ENCODE measurements around the gene HYOU1.

DNA sequence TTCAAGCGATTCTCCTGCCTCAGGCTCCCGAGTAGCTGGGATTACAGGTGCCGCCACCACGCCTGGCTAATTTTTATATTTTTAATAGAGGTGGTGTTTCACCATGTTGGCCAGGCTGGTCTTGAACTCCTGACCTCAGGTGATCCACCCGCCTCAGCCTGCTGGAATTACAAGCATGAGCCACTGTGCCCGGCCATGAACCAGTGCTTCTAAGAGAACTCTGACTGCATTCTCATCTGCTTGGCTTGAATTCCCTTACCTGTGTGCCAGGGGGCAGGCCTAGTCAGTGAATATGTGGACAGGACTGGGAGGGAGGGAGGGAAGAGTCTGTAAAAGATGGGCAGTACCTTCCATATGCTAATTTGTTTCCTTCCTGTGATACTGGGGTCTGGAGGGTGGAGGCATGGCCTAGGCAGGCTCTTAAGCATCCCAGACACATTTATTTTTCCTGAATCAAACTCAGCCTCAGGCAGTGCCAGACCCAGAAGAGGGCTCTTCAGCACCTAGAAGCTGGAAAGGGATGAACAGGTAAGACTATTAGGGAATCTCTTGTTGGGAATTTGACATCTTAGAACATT lies 45.4 kb downstream of the HYOU1 start:
- TF ChIP-seq, protein P1, sequence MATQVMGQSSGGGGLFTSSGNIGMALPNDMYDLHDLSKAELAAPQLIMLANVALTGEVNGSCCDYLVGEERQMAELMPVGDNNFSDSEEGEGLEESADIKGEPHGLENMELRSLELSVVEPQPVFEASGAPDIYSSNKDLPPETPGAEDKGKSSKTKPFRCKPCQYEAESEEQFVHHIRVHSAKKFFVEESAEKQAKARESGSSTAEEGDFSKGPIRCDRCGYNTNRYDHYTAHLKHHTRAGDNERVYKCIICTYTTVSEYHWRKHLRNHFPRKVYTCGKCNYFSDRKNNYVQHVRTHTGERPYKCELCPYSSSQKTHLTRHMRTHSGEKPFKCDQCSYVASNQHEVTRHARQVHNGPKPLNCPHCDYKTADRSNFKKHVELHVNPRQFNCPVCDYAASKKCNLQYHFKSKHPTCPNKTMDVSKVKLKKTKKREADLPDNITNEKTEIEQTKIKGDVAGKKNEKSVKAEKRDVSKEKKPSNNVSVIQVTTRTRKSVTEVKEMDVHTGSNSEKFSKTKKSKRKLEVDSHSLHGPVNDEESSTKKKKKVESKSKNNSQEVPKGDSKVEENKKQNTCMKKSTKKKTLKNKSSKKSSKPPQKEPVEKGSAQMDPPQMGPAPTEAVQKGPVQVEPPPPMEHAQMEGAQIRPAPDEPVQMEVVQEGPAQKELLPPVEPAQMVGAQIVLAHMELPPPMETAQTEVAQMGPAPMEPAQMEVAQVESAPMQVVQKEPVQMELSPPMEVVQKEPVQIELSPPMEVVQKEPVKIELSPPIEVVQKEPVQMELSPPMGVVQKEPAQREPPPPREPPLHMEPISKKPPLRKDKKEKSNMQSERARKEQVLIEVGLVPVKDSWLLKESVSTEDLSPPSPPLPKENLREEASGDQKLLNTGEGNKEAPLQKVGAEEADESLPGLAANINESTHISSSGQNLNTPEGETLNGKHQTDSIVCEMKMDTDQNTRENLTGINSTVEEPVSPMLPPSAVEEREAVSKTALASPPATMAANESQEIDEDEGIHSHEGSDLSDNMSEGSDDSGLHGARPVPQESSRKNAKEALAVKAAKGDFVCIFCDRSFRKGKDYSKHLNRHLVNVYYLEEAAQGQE (IDR thresholded peaks at IDR 0.05; ENCODE audit: unreplicated experiment), result no peak
- no peak for TF ChIP-seq EZH2 (IDR thresholded peaks at IDR 0.05; ENCODE audit: low read depth, unreplicated experiment)
- TF ChIP-seq POLR2AphosphoS5 (IDR thresholded peaks at IDR 0.05; ENCODE audit: low read depth), result no peak
- peak in 1 of 2 experiments; percentile 9; a peak in 1 of 4 replicates for TF ChIP-seq CTCF (conservative IDR thresholded peaks at IDR 0.05; ENCODE audit: low read depth in 2 of 2)
- TF ChIP-seq JUNB (IDR thresholded peaks at IDR 0.05; ENCODE audit: unreplicated experiment), result no peak
